Glutamatergic neuron (in vitro differentiated cells): Measurements from ENCODE around the gene ALG8. TPM values are rescaled to one million over a fixed set of nuclear protein-coding genes. Genes with fewer than 3 reads are reported as not detected.
A peak's percentile ranks its signal among the peaks of the same experiment; 100 is the strongest.
"Not testable (repeated sequence)": the region's sequence is repeated elsewhere in the genome, so short reads cannot be mapped to it uniquely, and the experiment has no call there.

Experiments
- DNase-seq: peaks from one replicate; pipeline ENCODE4 v3.0.0; 2022
- H3K27ac Mint-ChIP-seq: one replicate; pipeline ENCODE4 v1.8.0; 2020; ENCODE audit warnings: mild to moderate bottlenecking, mixed read lengths, inconsistent platforms; ENCODE audit not compliant: unreplicated experiment
- H3K27me3 Mint-ChIP-seq: one replicate; pipeline ENCODE4 v1.8.0; 2020; ENCODE audit warnings: mild to moderate bottlenecking, moderate library complexity, mixed read lengths, inconsistent platforms; ENCODE audit not compliant: unreplicated experiment
- H3K36me3 Mint-ChIP-seq: one replicate; pipeline ENCODE4 v1.8.0; 2020; ENCODE audit warnings: mild to moderate bottlenecking, mixed read lengths, inconsistent platforms; ENCODE audit not compliant: unreplicated experiment
- H3K4me1 Mint-ChIP-seq: one replicate; pipeline ENCODE4 v1.8.0; 2020; ENCODE audit warnings: mild to moderate bottlenecking, low read depth, mixed read lengths, inconsistent platforms; ENCODE audit not compliant: unreplicated experiment
- H3K4me3 Mint-ChIP-seq: one replicate; pipeline ENCODE4 v1.8.0; 2020; ENCODE audit warnings: mild to moderate bottlenecking, mixed read lengths, inconsistent platforms; ENCODE audit not compliant: unreplicated experiment
- H3K9me3 Mint-ChIP-seq: one replicate; pipeline ENCODE4 v1.8.0; 2020; ENCODE audit warnings: mild to moderate bottlenecking, moderate library complexity, mixed read lengths, inconsistent platforms; ENCODE audit not compliant: unreplicated experiment
- total RNA-seq: library from RNA; stranded (reverse); fragmentation: NEBNext Ultra II Directional; extraction: Animal tissue kit (Norgen Biotek cat#: 25700); gene quantifications from one replicate; pipeline ENCODE4 v1.2.1, GENCODE V29; 2021; ENCODE audit not compliant: unreplicated experiment
- TF ChIP-seq, protein P1 (sequence below): fragments of 200-600 bp; sonication (generic); IDR thresholded peaks from one replicate; pipeline ENCODE4 v1.5.0; 2021; ENCODE audit not compliant: partially characterized antibody, unreplicated experiment

Gene ALG8
- total RNA-seq, 1 donor from 2014 or later, result 30.3 TPM

DNA sequence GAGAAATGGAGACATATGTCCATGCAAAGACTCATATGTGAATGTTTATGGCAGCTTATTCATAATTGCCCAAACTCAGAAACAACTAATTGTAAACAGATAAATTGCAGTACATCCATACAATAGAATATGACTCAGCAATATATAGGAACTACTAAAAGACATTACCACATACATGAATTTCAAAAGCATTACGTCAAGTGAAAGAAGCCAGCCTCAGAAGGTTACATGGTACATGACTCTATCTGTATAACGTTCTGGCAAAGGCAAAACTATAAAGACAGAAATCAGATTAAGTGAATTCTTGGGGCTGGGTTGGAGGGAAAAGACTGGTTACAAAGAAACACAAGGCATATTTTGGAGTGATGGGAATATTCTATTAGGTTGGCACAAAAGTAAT is 41.8 kb upstream of the ALG8 start:
- no peak for DNase-seq
- no peak overlapping the region for H3K4me3 Mint-ChIP-seq
- H3K27ac Mint-ChIP-seq, result no peak overlapping the region
- peaks cover 1% of the 10 kb centered on the region for H3K9me3 Mint-ChIP-seq
- no peaks in the 10 kb centered on the region for H3K4me1 Mint-ChIP-seq
- TF ChIP-seq, protein P1, sequence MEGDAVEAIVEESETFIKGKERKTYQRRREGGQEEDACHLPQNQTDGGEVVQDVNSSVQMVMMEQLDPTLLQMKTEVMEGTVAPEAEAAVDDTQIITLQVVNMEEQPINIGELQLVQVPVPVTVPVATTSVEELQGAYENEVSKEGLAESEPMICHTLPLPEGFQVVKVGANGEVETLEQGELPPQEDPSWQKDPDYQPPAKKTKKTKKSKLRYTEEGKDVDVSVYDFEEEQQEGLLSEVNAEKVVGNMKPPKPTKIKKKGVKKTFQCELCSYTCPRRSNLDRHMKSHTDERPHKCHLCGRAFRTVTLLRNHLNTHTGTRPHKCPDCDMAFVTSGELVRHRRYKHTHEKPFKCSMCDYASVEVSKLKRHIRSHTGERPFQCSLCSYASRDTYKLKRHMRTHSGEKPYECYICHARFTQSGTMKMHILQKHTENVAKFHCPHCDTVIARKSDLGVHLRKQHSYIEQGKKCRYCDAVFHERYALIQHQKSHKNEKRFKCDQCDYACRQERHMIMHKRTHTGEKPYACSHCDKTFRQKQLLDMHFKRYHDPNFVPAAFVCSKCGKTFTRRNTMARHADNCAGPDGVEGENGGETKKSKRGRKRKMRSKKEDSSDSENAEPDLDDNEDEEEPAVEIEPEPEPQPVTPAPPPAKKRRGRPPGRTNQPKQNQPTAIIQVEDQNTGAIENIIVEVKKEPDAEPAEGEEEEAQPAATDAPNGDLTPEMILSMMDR, result no peak
- peaks cover 4% of the 10 kb centered on the region for H3K27me3 Mint-ChIP-seq
- peaks cover 13% of the 10 kb centered on the region for H3K36me3 Mint-ChIP-seq

GRCh38 chr11:78180751-78181150 is 41.3 kb upstream of the ALG8 start:
- no peak overlapping the region for H3K4me3 Mint-ChIP-seq
- H3K27me3 Mint-ChIP-seq, result peaks cover 4% of the 10 kb centered on the region
- H3K4me1 Mint-ChIP-seq, result no peaks in the 10 kb centered on the region
- no peak overlapping the region for H3K27ac Mint-ChIP-seq
- peaks cover 1% of the 10 kb centered on the region for H3K9me3 Mint-ChIP-seq
- TF ChIP-seq, protein P1, result no peak
- no peak for DNase-seq
- H3K36me3 Mint-ChIP-seq, result peaks cover 13% of the 10 kb centered on the region

DNA sequence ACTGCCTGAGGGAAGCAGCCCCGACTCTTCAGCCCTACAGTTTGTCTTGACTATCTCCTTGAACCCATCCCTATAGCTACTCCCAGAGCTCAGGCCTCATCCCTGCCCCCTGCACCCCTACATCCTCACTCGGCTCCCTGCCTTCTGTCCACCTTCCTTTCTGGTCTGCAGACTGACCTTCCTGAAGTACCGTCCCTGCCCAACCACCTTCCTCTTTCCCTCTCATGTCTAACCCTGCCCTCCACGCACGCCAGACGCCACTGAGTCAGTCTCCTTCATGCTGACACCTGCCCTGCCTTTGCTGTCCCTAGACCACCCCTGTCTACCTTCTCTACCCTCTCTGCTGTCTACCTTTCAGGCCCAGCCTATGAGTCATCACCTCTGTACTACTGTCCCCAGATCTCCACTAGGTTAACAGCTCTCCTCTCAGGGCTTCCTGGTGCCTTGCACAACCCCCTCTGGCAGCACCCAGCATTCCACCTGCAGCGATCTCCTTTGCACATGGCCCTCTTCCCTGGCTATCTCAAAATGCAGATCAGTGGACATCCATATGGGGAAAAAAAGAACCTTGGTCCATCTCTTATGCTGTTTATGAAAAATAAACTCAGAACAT is 40.1 kb upstream of the ALG8 start:
- peak overlapping the region; percentile 1 for H3K27ac Mint-ChIP-seq
- no peak overlapping the region for H3K4me3 Mint-ChIP-seq
- H3K9me3 Mint-ChIP-seq, result peaks cover 1% of the 10 kb centered on the region
- no peaks in the 10 kb centered on the region for H3K4me1 Mint-ChIP-seq
- peaks cover 13% of the 10 kb centered on the region for H3K36me3 Mint-ChIP-seq
- DNase-seq, result no peak
- peaks cover 4% of the 10 kb centered on the region for H3K27me3 Mint-ChIP-seq
- TF ChIP-seq, protein P1, result no peak

DNA sequence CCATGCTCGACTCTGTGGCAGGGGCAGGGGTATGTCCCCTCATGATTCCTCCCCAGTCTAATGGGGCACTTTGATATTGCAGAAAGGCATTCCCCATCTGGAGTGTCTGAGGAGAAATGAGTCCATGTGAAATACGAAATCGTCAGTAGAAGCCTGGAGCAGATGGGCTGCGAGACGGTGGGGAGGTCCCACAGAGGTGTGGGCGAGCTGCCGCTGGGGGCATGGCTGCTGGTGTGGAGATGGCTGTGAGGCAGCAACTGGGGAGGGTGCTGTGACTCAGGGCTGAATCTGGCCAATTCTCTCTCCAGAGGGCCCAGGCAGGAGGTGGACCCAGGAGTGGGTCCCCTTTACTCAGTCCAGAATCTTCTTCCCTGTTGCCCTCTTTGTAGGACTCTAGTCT is 37.8 kb upstream of the ALG8 start:
- no peak overlapping the region for H3K27ac Mint-ChIP-seq
- TF ChIP-seq, protein P1, result no peak
- DNase-seq, result no peak
- H3K4me3 Mint-ChIP-seq, result no peak overlapping the region
- peaks cover 6% of the 10 kb centered on the region for H3K27me3 Mint-ChIP-seq
- H3K9me3 Mint-ChIP-seq, result peaks cover 1% of the 10 kb centered on the region
- H3K36me3 Mint-ChIP-seq, result peaks cover 25% of the 10 kb centered on the region
- no peaks in the 10 kb centered on the region for H3K4me1 Mint-ChIP-seq

DNA sequence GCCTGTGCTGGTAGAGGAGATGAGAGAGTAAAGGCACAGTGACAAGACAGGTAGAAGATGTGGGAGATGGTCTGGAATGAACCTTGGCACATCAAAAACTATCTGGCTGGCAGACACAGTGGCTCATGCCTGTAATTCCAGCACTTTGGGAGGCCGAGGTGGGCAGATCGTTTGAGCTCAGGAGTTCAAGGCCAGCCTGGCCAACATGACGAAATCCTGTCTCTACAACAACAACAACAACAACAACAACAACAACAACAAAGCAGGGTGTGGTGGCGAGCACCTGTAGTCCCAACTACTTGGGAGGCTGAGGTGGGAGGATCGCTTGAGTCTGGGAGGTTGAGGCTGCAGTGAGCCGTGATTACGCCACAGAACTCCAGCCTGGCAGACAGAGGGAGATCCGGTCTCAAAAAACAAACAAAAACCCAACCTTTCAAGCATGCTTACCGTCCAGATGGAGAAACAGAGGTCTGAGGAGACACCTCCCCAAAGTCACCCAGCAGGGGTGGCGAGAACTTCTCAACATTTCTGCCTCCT is 37.2 kb upstream of the ALG8 start:
- no peak for DNase-seq
- Mint-ChIP-seq H3K27me3 (peaks cover 6% of the 10 kb centered on the region), H3K4me1 (no peaks in the 10 kb centered on the region), H3K4me3 (no peak overlapping the region), H3K27ac (no peak overlapping the region), H3K9me3 (peaks cover 1% of the 10 kb centered on the region), H3K36me3 (peaks cover 27% of the 10 kb centered on the region)
- TF ChIP-seq, protein P1, result no peak

DNA sequence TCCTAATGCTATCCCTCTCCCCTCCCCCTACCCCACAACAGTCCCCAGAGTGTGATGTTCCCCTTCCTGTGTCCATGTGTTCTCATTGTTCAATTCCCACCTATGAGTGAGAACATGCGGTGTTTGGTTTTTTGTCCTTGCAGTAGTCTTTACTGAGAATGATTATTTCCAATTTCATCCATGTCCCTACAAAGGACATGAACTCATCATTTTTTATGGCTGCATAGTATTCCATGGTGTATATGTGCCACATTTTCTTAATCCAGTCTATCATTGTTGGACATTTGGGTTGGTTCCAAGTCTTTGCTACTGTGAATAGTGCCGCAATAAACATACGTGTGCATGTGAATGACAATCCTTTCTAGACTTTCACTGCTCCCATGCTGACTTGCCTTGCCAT is 36.4 kb upstream of the ALG8 start:
- H3K9me3 Mint-ChIP-seq, H3K27me3 Mint-ChIP-seq, H3K4me1 Mint-ChIP-seq, H3K4me3 Mint-ChIP-seq, H3K27ac Mint-ChIP-seq, DNase-seq: not testable (repeated sequence)
- peaks cover 27% of the 10 kb centered on the region for H3K36me3 Mint-ChIP-seq
